ENCODE data around the gene AATK. TPM values are rescaled to one million over a fixed set of nuclear protein-coding genes. Genes with fewer than 3 reads are reported as not detected.

AATK gene
- total and polyA plus RNA-seq, 2 of the 4 experiments (the other 2 are of a cell fraction) = under 0.01 to 0.21 TPM

GRCh38 chr17:81184555-81184954, 18.5 kb upstream of the AATK start:
- Histone ChIP-seq H3K27me3 (ENCODE audit: control insufficient read depth, insufficient read depth, low read length) (peaks cover 6% of the 10 kb centered on the region; the same call in 1 of the 2 replicates), H2AFZ (replicated peaks; ENCODE audit: low read length, poor library complexity) (no peak overlapping the region), H3K4ac (ENCODE audit: low read depth, low read length) (no peak overlapping the region), H4K91ac (ENCODE audit: insufficient read depth, low read depth, low read length) (no peak overlapping the region), H3K56ac (ENCODE audit: extremely low read depth, insufficient read depth, low read length) (no peak overlapping the region), H3K4me2 (ENCODE audit: low read depth, low read length) (no peak overlapping the region), H4K20me1 (ENCODE audit: insufficient read depth, low read length) (no peaks in the 10 kb centered on the region), H4K5ac (ENCODE audit: low read depth, low read length) (no peak overlapping the region), H4K8ac (ENCODE audit: low read depth in 2 of 2, low read length in 2 of 2) (no peak overlapping the region), H3K14ac (replicated peaks; ENCODE audit: low read depth, low read length) (no peak overlapping the region), H3K23ac (ENCODE audit: low read depth, low read length) (no peak overlapping the region), H3K36me3 (ENCODE audit: control insufficient read depth, insufficient read depth, low read length) (peaks cover 3% of the 10 kb centered on the region; the same call in 1 of the 2 replicates), H2AK5ac (ENCODE audit: low read depth, low read length) (no peak overlapping the region), H3K4me3 (ENCODE audit: insufficient read depth, low read depth, low read length) (no peak overlapping the region), H2BK120ac (ENCODE audit: low read depth, low read length) (no peak overlapping the region), H3K79me1 (ENCODE audit: low read depth in 1 of 2, low read length in 2 of 2) (no peaks in the 10 kb centered on the region), H2BK20ac (ENCODE audit: low read depth, low read length) (no peak overlapping the region), H3K9me1 (ENCODE audit: insufficient read depth, low read length) (no peaks in the 10 kb centered on the region), H3K27ac (ENCODE audit: insufficient read depth, low read length) (no peak overlapping the region), H2BK15ac (ENCODE audit: low read depth, low read length) (no peak overlapping the region), H3K4me1 (ENCODE audit: control insufficient read depth, insufficient read depth, low read length) (no peaks in the 10 kb centered on the region), H2AK9ac (replicated peaks; ENCODE audit: low read depth, low read length, poor library complexity) (peak overlapping the region; percentile 50), H3K9ac (ENCODE audit: low read depth, low read length) (no peak overlapping the region), H3K18ac (ENCODE audit: low read depth, low read length) (no peak overlapping the region), H3K9me3 (ENCODE audit: control insufficient read depth, insufficient read depth, low read length) (no peaks in the 10 kb centered on the region), H2BK5ac (ENCODE audit: low read depth, low read length, poor library complexity, severe bottlenecking) (no peak overlapping the region)
- in situ Hi-C loops (cut with MboI; ENCODE audit: low sequenced_read_pairs) (no loop called here), intact Hi-C loops (cut with micrococcal nuclease) (no loop called here), dilution Hi-C loops (cut with HindIII; ENCODE audit: low sequenced_read_pairs, unreplicated experiment) (no loop called here)
- ATAC-seq (ENCODE audit: low read depth) = 0 out of 2 replicates have a peak, but pooled peaks have one; percentile 18
- ChIA-PET CTCF (no interaction called here), POLR2A (ENCODE audit: unreplicated experiment) (no interaction called here)
- DNase-seq = no peak
- WGBS, 2 experiments (ENCODE audit: extremely low coverage in 2 of 2, insufficient read length in 1 of 2) = 11% methylated on average over 7 of the region's 15 CpGs; no CpG with 5 or more reads in 1 of the 2 experiments
- TF ChIP-seq CEBPB (IDR thresholded peaks at IDR 0.05; ENCODE audit: low read depth, low read length) = no peak
- no TSS peak for BruUV-seq (replicated peaks)

Measured in IMR-90 (cell line).